ENCODE results near the gene EXO1. TPM values are rescaled to one million over a fixed set of nuclear protein-coding genes. Genes with fewer than 3 reads are reported as not detected.

Gene EXO1
- total and polyA plus RNA-seq, 2 experiments from 2014 or later, result 3.1 to 5.0 TPM

DNA sequence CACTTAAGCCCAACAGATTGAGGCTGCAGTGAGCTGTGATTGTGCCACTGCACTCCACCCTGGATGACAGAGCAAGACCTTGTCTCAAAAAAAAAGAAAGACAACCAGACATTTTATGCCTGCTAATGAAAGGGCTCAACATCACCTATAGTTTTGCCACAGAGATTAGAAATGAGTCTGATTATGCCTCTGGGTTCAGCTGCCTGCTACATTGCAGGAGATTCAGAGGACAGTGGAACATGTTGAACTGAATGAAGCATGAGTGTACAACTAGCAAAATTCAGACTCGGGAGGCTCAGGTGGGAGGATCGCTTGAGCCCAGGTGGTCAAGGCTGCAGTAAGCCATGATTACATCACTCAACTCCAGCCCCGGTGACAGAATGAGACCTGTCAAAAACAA is 46.0 kb downstream of the EXO1 start:
- no peaks in the 10 kb centered on the region for H4K20me1 ChIP-seq (ENCODE audit: insufficient read depth, poor library complexity, severe bottlenecking)
- H3K4me1 ChIP-seq (ENCODE audit: insufficient read depth), result no peaks in the 10 kb centered on the region
- H3K27me3 ChIP-seq, result no peaks in the 10 kb centered on the region
- no peaks in the 10 kb centered on the region for H3K9me3 ChIP-seq (ENCODE audit: low read depth)
- no peak overlapping the region for H2AFZ ChIP-seq
- TF ChIP-seq EZH2phosphoT487 (IDR thresholded peaks at IDR 0.05; ENCODE audit: low read depth, severe bottlenecking, unreplicated experiment), result no peak
- TF ChIP-seq EZH2 (IDR thresholded peaks at IDR 0.05; ENCODE audit: borderline replicate concordance), result no peak
- H3K9me2 ChIP-seq (replicated peaks; ENCODE audit: insufficient read depth), result no peaks in the 10 kb centered on the region
- no peaks in the 10 kb centered on the region for H3K36me3 ChIP-seq (replicated peaks; ENCODE audit: insufficient read depth, low read depth)
- H3K79me2 ChIP-seq, result no peaks in the 10 kb centered on the region
- no peak for DNase-seq (ENCODE audit: low spot score)
- 87% methylated on average over 3 of the region's 3 CpGs for WGBS (ENCODE audit: low lambda C conversion rate, missing lambda C conversion rate)
- no peak overlapping the region for H3K4me2 ChIP-seq
- H3K27ac ChIP-seq, result no peak overlapping the region
- H3K4me3 ChIP-seq, result no peak overlapping the region

DNA sequence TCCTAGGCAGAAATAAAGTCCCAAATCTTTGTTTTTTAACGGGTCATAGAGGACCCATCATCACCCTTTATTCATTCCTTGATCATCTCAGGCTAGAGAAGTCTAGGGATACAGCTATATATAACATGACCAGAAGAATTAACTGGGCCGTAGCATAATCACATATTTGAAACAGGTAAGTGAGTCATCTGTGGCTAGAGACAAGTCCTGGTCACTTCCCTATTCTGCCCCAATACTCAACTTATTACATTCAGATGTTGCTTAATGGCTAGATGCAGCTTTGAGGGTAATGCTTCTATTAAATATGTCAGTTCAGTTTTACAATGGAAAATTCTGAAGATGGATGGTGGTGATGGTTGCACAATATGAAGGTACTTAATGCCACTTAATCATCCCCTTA is 47.0 kb downstream of the EXO1 start:
- Histone ChIP-seq H2AFZ (no peak overlapping the region), H3K36me3 (replicated peaks; ENCODE audit: insufficient read depth, low read depth) (no peaks in the 10 kb centered on the region), H3K79me2 (no peaks in the 10 kb centered on the region), H3K4me1 (ENCODE audit: insufficient read depth) (no peaks in the 10 kb centered on the region), H3K9me3 (ENCODE audit: low read depth) (no peaks in the 10 kb centered on the region), H4K20me1 (ENCODE audit: insufficient read depth, poor library complexity, severe bottlenecking) (no peaks in the 10 kb centered on the region), H3K27me3 (no peaks in the 10 kb centered on the region), H3K9me2 (replicated peaks; ENCODE audit: insufficient read depth) (no peaks in the 10 kb centered on the region), H3K4me3 (no peak overlapping the region), H3K4me2 (no peak overlapping the region), H3K27ac (no peak overlapping the region)
- no peak for TF ChIP-seq EZH2 (IDR thresholded peaks at IDR 0.05; ENCODE audit: borderline replicate concordance)
- TF ChIP-seq, protein P1, sequence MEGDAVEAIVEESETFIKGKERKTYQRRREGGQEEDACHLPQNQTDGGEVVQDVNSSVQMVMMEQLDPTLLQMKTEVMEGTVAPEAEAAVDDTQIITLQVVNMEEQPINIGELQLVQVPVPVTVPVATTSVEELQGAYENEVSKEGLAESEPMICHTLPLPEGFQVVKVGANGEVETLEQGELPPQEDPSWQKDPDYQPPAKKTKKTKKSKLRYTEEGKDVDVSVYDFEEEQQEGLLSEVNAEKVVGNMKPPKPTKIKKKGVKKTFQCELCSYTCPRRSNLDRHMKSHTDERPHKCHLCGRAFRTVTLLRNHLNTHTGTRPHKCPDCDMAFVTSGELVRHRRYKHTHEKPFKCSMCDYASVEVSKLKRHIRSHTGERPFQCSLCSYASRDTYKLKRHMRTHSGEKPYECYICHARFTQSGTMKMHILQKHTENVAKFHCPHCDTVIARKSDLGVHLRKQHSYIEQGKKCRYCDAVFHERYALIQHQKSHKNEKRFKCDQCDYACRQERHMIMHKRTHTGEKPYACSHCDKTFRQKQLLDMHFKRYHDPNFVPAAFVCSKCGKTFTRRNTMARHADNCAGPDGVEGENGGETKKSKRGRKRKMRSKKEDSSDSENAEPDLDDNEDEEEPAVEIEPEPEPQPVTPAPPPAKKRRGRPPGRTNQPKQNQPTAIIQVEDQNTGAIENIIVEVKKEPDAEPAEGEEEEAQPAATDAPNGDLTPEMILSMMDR (IDR thresholded peaks at IDR 0.05; ENCODE audit: poor library complexity), result no peak
- no peak for TF ChIP-seq EZH2phosphoT487 (IDR thresholded peaks at IDR 0.05; ENCODE audit: low read depth, severe bottlenecking, unreplicated experiment)
- WGBS (ENCODE audit: low lambda C conversion rate, missing lambda C conversion rate), result 85% methylated on average over 2 of the region's 2 CpGs
- no peak for DNase-seq (ENCODE audit: low spot score)

DNA sequence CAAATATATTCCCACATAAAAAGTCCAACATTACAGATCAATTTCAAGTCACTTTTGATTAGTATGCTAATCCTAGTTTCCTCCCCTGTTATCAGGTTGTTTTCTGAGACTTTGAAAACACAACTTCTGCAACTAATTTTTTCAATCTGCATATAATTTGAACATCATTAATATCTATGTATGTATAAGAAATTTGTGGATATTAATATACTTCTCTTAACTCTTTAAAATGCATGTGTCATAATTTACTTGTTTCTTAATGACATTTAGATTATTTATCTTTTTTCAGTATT is 48.6 kb downstream of the EXO1 start:
- H3K27me3 ChIP-seq, result no peaks in the 10 kb centered on the region
- H3K4me3 ChIP-seq, result no peak overlapping the region
- H3K36me3 ChIP-seq (replicated peaks; ENCODE audit: insufficient read depth, low read depth), result no peaks in the 10 kb centered on the region
- no peaks in the 10 kb centered on the region for H3K79me2 ChIP-seq
- H3K9me3 ChIP-seq (ENCODE audit: low read depth), result no peaks in the 10 kb centered on the region
- H3K4me2 ChIP-seq, result no peak overlapping the region
- H2AFZ ChIP-seq, result no peak overlapping the region
- no peaks in the 10 kb centered on the region for H4K20me1 ChIP-seq (ENCODE audit: insufficient read depth, poor library complexity, severe bottlenecking)
- DNase-seq (ENCODE audit: low spot score), result no peak
- H3K4me1 ChIP-seq (ENCODE audit: insufficient read depth), result no peaks in the 10 kb centered on the region
- no peaks in the 10 kb centered on the region for H3K9me2 ChIP-seq (replicated peaks; ENCODE audit: insufficient read depth)
- H3K27ac ChIP-seq, result no peak overlapping the region
- TF ChIP-seq EZH2phosphoT487 (IDR thresholded peaks at IDR 0.05; ENCODE audit: low read depth, severe bottlenecking, unreplicated experiment) (no peak), EZH2 (IDR thresholded peaks at IDR 0.05; ENCODE audit: borderline replicate concordance) (no peak)
- TF ChIP-seq, protein P1 (IDR thresholded peaks at IDR 0.05; ENCODE audit: poor library complexity), result no peak

DNA sequence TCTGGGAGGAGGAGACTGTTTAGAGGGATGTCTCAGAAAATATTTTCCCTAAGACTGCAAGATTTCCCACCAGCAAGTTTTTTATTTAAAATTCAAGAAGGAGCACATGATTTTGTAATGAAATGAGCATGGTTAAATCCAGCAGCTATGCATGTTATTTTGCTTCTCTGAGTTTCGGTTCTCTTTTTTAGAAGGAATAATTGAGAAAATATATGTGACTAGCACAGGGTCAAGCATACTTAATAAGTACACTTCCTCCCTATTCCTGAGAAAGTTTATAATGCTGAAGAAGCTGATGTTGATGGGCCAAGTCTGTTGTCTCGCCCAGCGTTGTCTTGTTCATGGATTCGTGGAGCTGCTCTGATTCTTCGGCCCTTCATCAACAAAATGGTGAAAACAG is 51.2 kb downstream of the EXO1 start:
- Histone ChIP-seq H2AFZ (no peak overlapping the region), H3K79me2 (no peaks in the 10 kb centered on the region), H3K9me2 (replicated peaks; ENCODE audit: insufficient read depth) (no peaks in the 10 kb centered on the region), H3K36me3 (replicated peaks; ENCODE audit: insufficient read depth, low read depth) (no peaks in the 10 kb centered on the region), H3K27ac (no peak overlapping the region), H3K27me3 (no peaks in the 10 kb centered on the region), H3K4me1 (ENCODE audit: insufficient read depth) (no peaks in the 10 kb centered on the region), H4K20me1 (ENCODE audit: insufficient read depth, poor library complexity, severe bottlenecking) (no peaks in the 10 kb centered on the region), H3K4me2 (no peak overlapping the region), H3K4me3 (no peak overlapping the region), H3K9me3 (ENCODE audit: low read depth) (no peaks in the 10 kb centered on the region)
- TF ChIP-seq EZH2 (IDR thresholded peaks at IDR 0.05; ENCODE audit: borderline replicate concordance) (no peak), EZH2phosphoT487 (IDR thresholded peaks at IDR 0.05; ENCODE audit: low read depth, severe bottlenecking, unreplicated experiment) (no peak)
- TF ChIP-seq, protein P1 (IDR thresholded peaks at IDR 0.05; ENCODE audit: poor library complexity), result no peak
- 99% methylated on average over 5 of the region's 5 CpGs for WGBS (ENCODE audit: low lambda C conversion rate, missing lambda C conversion rate)
- DNase-seq (ENCODE audit: low spot score), result no peak
